Testis (tissue), 3 donors: ENCODE results near the gene FAM90A1. TPM values are rescaled to one million over a fixed set of nuclear protein-coding genes. Genes with fewer than 3 reads are reported as not detected.
"Not testable (repeated sequence)": the region's sequence is repeated elsewhere in the genome, so short reads cannot be mapped to it uniquely, and the experiment has no call there.

Source experiments
- DNase-seq: peaks from one replicate; pipeline ENCODE4 v3.0.0-alpha.2; 2019
- H3K27ac ChIP-seq, 2 donors: fragments of 200-600 bp; sonication (generic); one replicate each; pipeline ENCODE4 v1.5.1; 2019
- H3K27me3 ChIP-seq: fragments of 200-600 bp; sonication (generic); one replicate; pipeline ENCODE4 v1.5.1; 2019
- H3K36me3 ChIP-seq: fragments of 200-600 bp; sonication (generic); one replicate; pipeline ENCODE4 v1.5.1; 2017; ENCODE audit warnings: low read depth; ENCODE audit errors: missing control alignments
- H3K4me1 ChIP-seq: fragments of 200-600 bp; sonication (generic); one replicate; pipeline ENCODE4 v1.5.1; 2019
- H3K4me3 ChIP-seq, 2 donors: fragments of 200-600 bp; sonication (generic); one replicate each; pipeline ENCODE4 v1.5.1; 2017 to 2019
- H3K9me3 ChIP-seq: fragments of 200-600 bp; sonication (generic); one replicate; pipeline ENCODE4 v1.5.1; 2017
- CTCF ChIP-seq, 3 experiments: fragments of 450-650 bp in 2 of 3; fragments of 200-600 bp in 1 of 3; sonication (generic) in 1 of 3; IDR thresholded peaks; one replicate each; pipeline ENCODE4 v1.5.1; 2016 to 2019; ENCODE audit warnings: antibody characterized with exemption in 3 of 3, mild to moderate bottlenecking in 2 of 3, moderate library complexity in 1 of 3
- POLR2A ChIP-seq: fragments of 450-650 bp; IDR thresholded peaks from one replicate; pipeline ENCODE4 v1.6.1; 2017; ENCODE audit warnings: antibody characterized with exemption, mild to moderate bottlenecking, moderate library complexity
- WGBS, 2 donors: methylation state at CpG; one replicate each; pipeline ENCODE4 v1.1.5; 2018; 5-methylcytosine and 5-hydroxymethylcytosine counted together
- intact Hi-C: fragments of 100-400 bp; cut with DNase I; formaldehyde crosslinking; loops from one replicate; pipeline ENCODE4 v1.15.1; 2023; ENCODE audit warnings: low total_unique reads
- polyA plus RNA-seq: library from polyadenylated mRNA; stranded (reverse); fragments of 350-450 nt; fragmentation: Illumina TruSeq; extraction: RNeasy Lipid Tissue Mini Kit (QIAGEN cat#74804); gene quantifications from one replicate; pipeline ENCODE4 v1.2.3, GENCODE V29; 2014; ENCODE audit warnings: low read depth, low replicate concordance; ENCODE audit not compliant: insufficient read depth
- total RNA-seq, 2 donors: library from RNA; depleted of rRNA; stranded (reverse); fragments of >200 nt; gene quantifications; one replicate each; pipeline ENCODE4 v1.2.3, GENCODE V29; 2016

Gene FAM90A1
- total and polyA plus RNA-seq, 3 donors from 2014 or later: 0.67 to 1.8 (median 1.5) TPM

- H3K27ac ChIP-seq, H3K27me3 ChIP-seq, H3K36me3 ChIP-seq, H3K4me3 ChIP-seq, H3K9me3 ChIP-seq, intact Hi-C loops, H3K4me1 ChIP-seq: not testable (repeated sequence)
- WGBS, 2 donors: 48 to 61% methylated on average over 22 of the region's 22 CpGs
- peak; percentile 83 for DNase-seq
- TF ChIP-seq CTCF (IDR thresholded peaks at IDR 0.05): peak; percentile 37 to 69 (median 59)
Measured at GRCh38 chr12:8231666-8232608, 4.5 kb upstream of the FAM90A1 start.

DNA sequence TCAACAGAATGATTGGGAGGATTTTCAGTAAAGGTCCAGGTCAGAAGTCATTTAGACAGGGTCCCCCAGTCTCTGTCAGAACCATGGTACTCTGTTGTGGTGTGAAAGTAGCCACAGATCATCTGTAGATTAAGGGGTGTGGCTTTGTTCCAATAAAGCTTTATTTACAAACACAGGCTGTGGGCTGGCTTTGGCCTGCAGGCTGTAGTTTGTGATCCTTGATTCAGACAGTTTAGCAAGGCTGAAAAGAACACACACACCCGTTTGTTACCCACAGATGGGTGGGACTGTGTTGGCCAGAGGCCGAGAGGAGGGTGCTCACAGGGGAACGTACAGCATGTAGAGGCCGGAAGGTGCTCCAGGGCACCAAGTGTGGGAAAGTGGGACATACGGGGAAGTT, 3.6 kb upstream of the FAM90A1 start:
- H3K4me3 ChIP-seq, H3K36me3 ChIP-seq, H3K27me3 ChIP-seq, H3K4me1 ChIP-seq, H3K27ac ChIP-seq, H3K9me3 ChIP-seq, intact Hi-C loops, DNase-seq: not testable (repeated sequence)
- 77 to 89% methylated on average over 1 to 3 of the region's 5 CpGs for WGBS, 2 donors

DNA sequence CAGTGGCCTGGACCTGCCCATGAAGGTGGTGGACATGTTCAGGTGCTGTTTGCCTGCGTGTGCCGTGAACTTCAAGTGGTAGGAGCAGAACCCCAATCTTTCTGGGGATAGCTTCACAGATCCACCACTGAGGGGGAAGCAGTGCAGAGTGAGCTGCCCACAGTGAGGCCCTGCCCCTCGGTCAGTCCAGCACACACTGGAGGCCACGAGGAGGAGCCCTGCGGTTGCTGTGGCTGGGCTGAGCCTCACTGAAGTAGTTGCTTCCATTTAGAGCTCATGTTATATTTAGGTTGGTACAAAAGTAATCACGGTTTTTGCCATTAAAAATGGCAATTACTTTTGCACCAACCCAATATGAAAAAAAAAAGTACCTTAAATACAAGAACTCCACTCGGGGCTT, 2.1 kb upstream of the FAM90A1 start:
- H3K4me3 ChIP-seq, H3K27me3 ChIP-seq, H3K27ac ChIP-seq, H3K4me1 ChIP-seq, H3K9me3 ChIP-seq, intact Hi-C loops, DNase-seq, H3K36me3 ChIP-seq: not testable (repeated sequence)
- WGBS, 2 donors: 54 to 69% methylated on average over 5 to 7 of the region's 7 CpGs

DNA sequence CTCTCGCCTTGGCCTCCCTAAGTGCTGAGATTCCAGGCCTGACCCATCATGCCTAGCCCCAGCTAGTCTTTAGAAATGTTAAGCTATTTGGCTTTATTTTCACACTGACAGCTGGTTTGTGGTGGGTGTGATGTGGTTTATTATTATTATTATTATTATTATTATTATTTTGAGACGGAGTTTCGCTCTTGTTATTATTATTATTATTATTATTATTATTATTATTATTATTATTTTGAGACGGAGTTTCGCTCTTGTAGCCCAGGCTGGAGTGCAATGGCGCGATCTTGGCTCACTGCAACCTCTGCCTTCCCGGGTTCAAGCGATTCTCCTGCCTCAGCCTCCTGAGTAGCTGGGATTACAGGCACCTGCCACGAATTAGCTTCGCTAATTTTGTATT, 1.2 kb upstream of the FAM90A1 start:
- H3K36me3 ChIP-seq, H3K9me3 ChIP-seq, H3K4me3 ChIP-seq, H3K4me1 ChIP-seq, H3K27ac ChIP-seq, intact Hi-C loops, H3K27me3 ChIP-seq, DNase-seq: not testable (repeated sequence)
- 93 to 95% methylated on average over 11 of the region's 11 CpGs for WGBS, 2 donors

DNA sequence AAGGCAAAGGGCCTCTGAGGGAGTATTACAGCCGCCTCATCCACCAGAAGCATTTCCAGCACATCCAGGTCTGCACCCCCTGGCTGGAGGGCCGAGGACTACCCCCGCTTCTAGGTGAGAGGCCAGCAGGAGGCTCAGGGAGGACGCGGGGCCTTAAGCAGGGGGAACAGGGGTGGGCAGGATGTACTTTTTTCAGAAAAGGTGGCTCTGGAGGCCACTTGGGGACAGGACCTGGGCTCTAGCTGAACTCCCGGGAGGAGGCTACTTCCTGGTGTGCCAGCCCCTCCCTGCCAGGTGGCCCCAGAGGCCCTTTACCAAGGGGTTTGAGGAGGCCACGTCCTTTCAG, 287 bp upstream of the FAM90A1 start:
- whole genome bisulfite sequencing, 2 donors: 43 to 44% methylated on average over 6 of the region's 7 CpGs
- H3K9me3 ChIP-seq, H3K27ac ChIP-seq, DNase-seq, intact Hi-C loops, H3K27me3 ChIP-seq, H3K4me1 ChIP-seq, H3K36me3 ChIP-seq: not testable (repeated sequence)
- H3K4me3 ChIP-seq: peak overlapping the region; percentile 13 to 15

DNA sequence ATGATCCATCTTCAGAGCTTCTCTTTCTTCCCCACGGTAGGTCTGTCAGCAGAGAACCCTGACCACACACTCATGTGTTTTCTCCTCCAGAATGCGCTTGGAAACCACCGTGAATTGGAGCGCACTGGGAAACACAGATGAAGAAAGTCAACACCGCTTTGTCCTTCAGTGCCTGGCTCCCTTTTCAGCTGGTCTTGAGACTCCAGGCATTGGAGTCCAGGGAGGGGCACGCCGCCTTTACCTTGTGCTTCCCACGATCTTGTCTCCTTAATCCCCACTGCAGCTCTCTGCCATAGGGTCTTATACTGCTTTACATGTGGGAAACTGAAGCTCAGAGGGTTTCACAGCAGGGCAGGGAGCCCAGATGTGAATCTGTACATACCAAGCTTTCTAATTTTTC, 1.1 kb downstream of the FAM90A1 start:
- TF ChIP-seq POLR2A (no peak), CTCF (IDR thresholded peaks at IDR 0.05) (no peak)
- Histone ChIP-seq H3K4me3 (no peak overlapping the region), H3K9me3 (no peaks in the 10 kb centered on the region), H3K4me1 (no peaks in the 10 kb centered on the region), H3K36me3 (no peaks in the 10 kb centered on the region), H3K27me3 (no peaks in the 10 kb centered on the region), H3K27ac (no peak overlapping the region)
- WGBS, 2 donors: 88 to 91% methylated on average over 8 of the region's 8 CpGs
- no peak for DNase-seq
- intact Hi-C loops: no loop called here

- H3K4me3 ChIP-seq, H3K9me3 ChIP-seq, H3K27ac ChIP-seq, DNase-seq, H3K36me3 ChIP-seq, H3K4me1 ChIP-seq, intact Hi-C loops, H3K27me3 ChIP-seq: not testable (repeated sequence)
- 96 to 98% methylated on average over 11 of the region's 11 CpGs for WGBS, 2 donors
Measured at GRCh38 chr12:8224782-8225181, 2.6 kb downstream of the FAM90A1 start.

GRCh38 chr12:8223646-8224045, 3.8 kb downstream of the FAM90A1 start:
- H3K9me3 ChIP-seq, H3K4me3 ChIP-seq, H3K27me3 ChIP-seq, H3K4me1 ChIP-seq, H3K27ac ChIP-seq, intact Hi-C loops, H3K36me3 ChIP-seq, DNase-seq: not testable (repeated sequence)
- WGBS, 2 donors: 82 to 88% methylated on average over 13 of the region's 13 CpGs

DNA sequence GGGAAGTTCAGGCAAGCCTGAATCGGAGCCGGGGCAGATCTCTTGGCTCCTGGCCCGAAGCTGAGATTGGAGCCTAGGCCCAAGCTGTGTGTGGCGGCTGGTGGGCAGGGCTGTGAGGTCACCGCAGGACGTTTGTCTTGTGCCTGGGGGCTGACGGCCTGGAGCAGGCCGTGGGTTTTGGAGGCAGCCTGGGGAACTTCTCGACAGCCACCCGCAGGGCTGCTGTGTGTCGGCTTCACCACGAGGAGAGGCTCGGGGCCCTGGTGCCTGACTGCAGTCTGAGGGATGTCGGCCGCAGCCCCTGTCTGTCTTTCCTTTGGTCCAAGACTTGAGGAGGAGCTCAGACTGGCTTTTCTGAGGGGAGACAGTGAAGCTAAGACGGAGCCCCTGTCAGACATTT, 5.1 kb downstream of the FAM90A1 start:
- H3K27ac ChIP-seq, DNase-seq, intact Hi-C loops, H3K4me1 ChIP-seq, H3K9me3 ChIP-seq, H3K4me3 ChIP-seq, H3K36me3 ChIP-seq, H3K27me3 ChIP-seq: not testable (repeated sequence)
- WGBS, 2 donors: 74 to 76% methylated on average over 16 of the region's 16 CpGs

- H3K27ac ChIP-seq, H3K4me1 ChIP-seq, DNase-seq, H3K9me3 ChIP-seq, H3K27me3 ChIP-seq, intact Hi-C loops, H3K4me3 ChIP-seq, H3K36me3 ChIP-seq: not testable (repeated sequence)
- WGBS, 2 donors: 75 to 79% methylated on average over 13 to 15 of the region's 21 CpGs
Measured at GRCh38 chr12:8221844-8222243, 5.6 kb downstream of the FAM90A1 start.
